Neuronal stem cell (in vitro differentiated cells): ENCODE measurements around the gene STAM.

Experiments
- DNase-seq: peaks from one replicate; pipeline ENCODE4 v3.0.0-alpha.2; 2013; ENCODE audit warnings: low spot score
- H2AFZ ChIP-seq: one replicate; pipeline ENCODE4 v1.6.1; 2013; ENCODE audit warnings: mild to moderate bottlenecking, low read length, inconsistent platforms
- H2AK5ac ChIP-seq: 2 replicates; pipeline ENCODE4 v1.6.1; 2013; ENCODE audit warnings: low read depth, mild to moderate bottlenecking, inconsistent platforms, low read length, moderate library complexity, mixed read lengths
- H2BK120ac ChIP-seq: 2 replicates; pipeline ENCODE4 v1.6.1; 2013; ENCODE audit warnings: low read depth, mild to moderate bottlenecking, inconsistent platforms, low read length, moderate library complexity, mixed read lengths
- H2BK12ac ChIP-seq: one replicate; pipeline ENCODE4 v1.6.1; 2013; ENCODE audit warnings: low read length, inconsistent platforms
- H2BK15ac ChIP-seq: 2 replicates; pipeline ENCODE4 v1.6.1; 2013; ENCODE audit warnings: mild to moderate bottlenecking, low read length, inconsistent platforms, mixed read lengths
- H2BK5ac ChIP-seq: one replicate; pipeline ENCODE4 v1.6.1; 2013; ENCODE audit warnings: inconsistent platforms, mild to moderate bottlenecking, low read length, moderate library complexity
- H3K14ac ChIP-seq: one replicate; pipeline ENCODE4 v1.6.1; 2013; ENCODE audit warnings: low read length, inconsistent platforms
- H3K18ac ChIP-seq: 2 replicates; pipeline ENCODE4 v1.6.1; 2013; ENCODE audit warnings: low read length, inconsistent platforms
- H3K23ac ChIP-seq: 2 replicates; pipeline ENCODE4 v1.6.1; 2013; ENCODE audit warnings: low read depth, mild to moderate bottlenecking, mixed read lengths, low read length, inconsistent platforms; ENCODE audit not compliant: poor library complexity
- H3K27ac ChIP-seq: replicated peaks from 3 replicates; pipeline ENCODE4 v1.5.1; 2013; ENCODE audit warnings: low read length, inconsistent platforms
- H3K27me3 ChIP-seq, 3 experiments: 2 replicates each; pipeline ENCODE4 v1.6.1; 2013; ENCODE audit warnings: low read length in 3 of 3, mild to moderate bottlenecking in 2 of 3, inconsistent platforms in 1 of 3, low read depth in 1 of 3, mixed read lengths in 1 of 3, moderate library complexity in 1 of 3; ENCODE audit not compliant: control insufficient read depth in 3 of 3, insufficient read depth in 3 of 3
- H3K36me3 ChIP-seq, 2 donors: replicated peaks in 1 of 2; 2 replicates each; pipeline ENCODE4 v1.6.1; 2013; ENCODE audit warnings: low read length in 2 of 2; ENCODE audit not compliant: control insufficient read depth in 2 of 2, insufficient read depth in 2 of 2
- H3K4ac ChIP-seq: 2 replicates; pipeline ENCODE4 v1.6.1; 2013; ENCODE audit warnings: inconsistent platforms, mild to moderate bottlenecking, low read length, moderate library complexity
- H3K4me1 ChIP-seq, 2 donors: 1 replicate in 1 of 2; 2 replicates in 1 of 2; pipeline ENCODE4 v1.6.1; 2013; ENCODE audit warnings: low read length in 2 of 2, low read depth in 1 of 2; ENCODE audit not compliant: control insufficient read depth in 2 of 2, insufficient read depth in 1 of 2
- H3K4me2 ChIP-seq: one replicate; pipeline ENCODE4 v1.6.1; 2013; ENCODE audit warnings: mild to moderate bottlenecking, low read length, inconsistent platforms; ENCODE audit not compliant: insufficient read depth, poor library complexity, severe bottlenecking
- H3K4me3 ChIP-seq, 2 donors: 2 replicates each; pipeline ENCODE4 v1.5.1; 2013; ENCODE audit warnings: low read length in 2 of 2, mild to moderate bottlenecking in 2 of 2, inconsistent platforms in 1 of 2, moderate library complexity in 1 of 2
- H3K79me1 ChIP-seq: one replicate; pipeline ENCODE4 v1.6.1; 2013; ENCODE audit warnings: low read depth, mild to moderate bottlenecking, inconsistent platforms, low read length, moderate library complexity
- H3K9ac ChIP-seq: one replicate; pipeline ENCODE4 v1.6.1; 2013; ENCODE audit warnings: mild to moderate bottlenecking, low read depth, low read length, inconsistent platforms; ENCODE audit not compliant: poor library complexity
- H3K9me3 ChIP-seq, 2 donors: replicated peaks in 1 of 2; 2 replicates each; pipeline versions ENCODE3 to v1.6.1; 2013; ENCODE audit warnings: low read length in 2 of 2, mild to moderate bottlenecking in 2 of 2, inconsistent platforms in 1 of 2, low read depth in 1 of 2, mixed read lengths in 1 of 2, moderate library complexity in 1 of 2; ENCODE audit not compliant: control insufficient read depth in 2 of 2, insufficient read depth in 1 of 2
- H4K8ac ChIP-seq: one replicate; pipeline ENCODE4 v1.6.1; 2013; ENCODE audit warnings: low read depth, mild to moderate bottlenecking, inconsistent platforms, low read length, moderate library complexity
- H4K91ac ChIP-seq: one replicate; pipeline ENCODE4 v1.6.1; 2013; ENCODE audit warnings: low read length, low read depth, mild to moderate bottlenecking, inconsistent platforms; ENCODE audit not compliant: poor library complexity
- WGBS, 2 donors: extraction: QIAGEN DNeasy Blood & Tissue Kit; methylation state at CpG; one replicate each; pipeline ENCODE4 v1.1.7; 2013; ENCODE audit warnings: missing lambda C conversion rate in 2 of 2, mixed read lengths in 1 of 2; ENCODE audit not compliant: insufficient read length in 2 of 2, insufficient replicate concordance in 1 of 2; ENCODE audit errors: extremely low coverage in 2 of 2; 5-methylcytosine and 5-hydroxymethylcytosine counted together

Gene STAM

GRCh38 chr10:17703706-17704105 is 59.8 kb downstream of the STAM start:
- Histone ChIP-seq H2BK5ac (no peak overlapping the region), H3K18ac (no peak overlapping the region), H2BK12ac (no peak overlapping the region), H3K4me2 (no peak overlapping the region), H3K27ac (no peak overlapping the region), H4K91ac (no peak overlapping the region), H3K9me3 (peaks cover 0 to 2% of the 10 kb centered on the region in 2 donors), H3K14ac (no peak overlapping the region), H3K36me3 (peaks cover 6 to 81% of the 10 kb centered on the region in 2 donors), H4K8ac (no peak overlapping the region), H2BK15ac (no peak overlapping the region), H3K9ac (no peak overlapping the region), H3K4me3 (no peak overlapping the region), H2BK120ac (no peak overlapping the region), H3K4me1 (no peaks in the 10 kb centered on the region), H3K79me1 (no peaks in the 10 kb centered on the region), H3K4ac (no peak overlapping the region), H2AFZ (no peak overlapping the region), H3K23ac (no peak overlapping the region), H2AK5ac (no peak overlapping the region), H3K27me3 (no peaks in the 10 kb centered on the region)
- WGBS, 2 donors: no CpG with 5 or more reads among the region's 3 CpGs
- DNase-seq: no peak

- Histone ChIP-seq H3K36me3 (peaks cover 8 to 78% of the 10 kb centered on the region in 2 donors), H3K4ac (no peak overlapping the region)
These were observed 64.9 kb downstream of the STAM start for GRCh38 chr10:17708821-17709220.

GRCh38 chr10:17709492-17709891 is 65.5 kb downstream of the STAM start:
- no peak overlapping the region for H2BK15ac ChIP-seq
- H3K4me1 ChIP-seq: peaks cover 4 to 6% of the 10 kb centered on the region in 2 donors
- no peak overlapping the region for H4K91ac ChIP-seq
- H3K23ac ChIP-seq: no peak overlapping the region
- no peak overlapping the region for H2BK120ac ChIP-seq
- H2AK5ac ChIP-seq: no peak overlapping the region
- H3K9ac ChIP-seq: no peak overlapping the region
- no peak overlapping the region for H2BK12ac ChIP-seq
- H3K27ac ChIP-seq: no peak overlapping the region
- H3K4ac ChIP-seq: no peak overlapping the region
- DNase-seq: no peak
- H3K9me3 ChIP-seq: peaks cover 0 to 1% of the 10 kb centered on the region in 2 donors
- H3K4me2 ChIP-seq: no peak overlapping the region
- H3K14ac ChIP-seq: no peak overlapping the region
- H2AFZ ChIP-seq: no peak overlapping the region
- WGBS, 2 donors: no CpG with 5 or more reads among the region's 5 CpGs
- H4K8ac ChIP-seq: no peak overlapping the region
- H2BK5ac ChIP-seq: no peak overlapping the region
- H3K79me1 ChIP-seq: peaks cover under 1% of the 10 kb centered on the region
- H3K36me3 ChIP-seq: peaks cover 9 to 80% of the 10 kb centered on the region in 2 donors
- no peak overlapping the region for H3K18ac ChIP-seq
- no peak overlapping the region for H3K4me3 ChIP-seq
- H3K27me3 ChIP-seq: no peaks in the 10 kb centered on the region

More at GRCh38 chr10:17708821-17709220, 64.9 kb downstream of the STAM start:
- Histone ChIP-seq H4K8ac (no peak overlapping the region), H3K9me3 (peaks cover 0 to 1% of the 10 kb centered on the region in 2 donors), H3K14ac (no peak overlapping the region), H3K23ac (no peak overlapping the region), H2AK5ac (no peak overlapping the region), H3K27me3 (no peaks in the 10 kb centered on the region), H2AFZ (no peak overlapping the region), H3K27ac (no peak overlapping the region), H3K18ac (no peak overlapping the region), H3K4me2 (no peak overlapping the region), H3K4me3 (no peak overlapping the region), H2BK5ac (no peak overlapping the region), H3K9ac (no peak overlapping the region), H2BK15ac (no peak overlapping the region), H3K4me1 (peaks cover 4% of the 10 kb centered on the region in 2 donors), H2BK120ac (no peak overlapping the region), H2BK12ac (no peak overlapping the region), H3K79me1 (no peaks in the 10 kb centered on the region), H4K91ac (no peak overlapping the region)
- no CpG with 5 or more reads among the region's 10 CpGs for WGBS, 2 donors
- DNase-seq: no peak

- H4K91ac ChIP-seq: no peak overlapping the region
- no peak overlapping the region for H3K14ac ChIP-seq
- no peak overlapping the region for H2AFZ ChIP-seq
- H3K27ac ChIP-seq: no peak overlapping the region
- H3K4ac ChIP-seq: no peak overlapping the region
- no peak overlapping the region for H3K9ac ChIP-seq
- no peaks in the 10 kb centered on the region for H3K27me3 ChIP-seq
- H2BK120ac ChIP-seq: no peak overlapping the region
- H3K18ac ChIP-seq: no peak overlapping the region
- H3K23ac ChIP-seq: no peak overlapping the region
- H3K79me1 ChIP-seq: peaks cover 2% of the 10 kb centered on the region
- no peak overlapping the region for H3K4me3 ChIP-seq
- H2BK15ac ChIP-seq: no peak overlapping the region
- peaks cover 13 to 80% of the 10 kb centered on the region in 2 donors for H3K36me3 ChIP-seq
- no peak overlapping the region for H2BK12ac ChIP-seq
- H3K9me3 ChIP-seq: peaks cover 0 to 1% of the 10 kb centered on the region in 2 donors
- WGBS, 2 donors: no CpG with 5 or more reads among the region's 4 CpGs
- H4K8ac ChIP-seq: no peak overlapping the region
- no peak overlapping the region for H2AK5ac ChIP-seq
- H3K4me1 ChIP-seq: peaks cover 4 to 6% of the 10 kb centered on the region in 2 donors
- no peak overlapping the region for H2BK5ac ChIP-seq
- no peak for DNase-seq
- H3K4me2 ChIP-seq: no peak overlapping the region
These were observed 66.2 kb downstream of the STAM start for GRCh38 chr10:17710181-17710580.
